ENCODE data around the gene OR8B8.
"Not testable (repeated sequence)": the region's sequence is repeated elsewhere in the genome, so short reads cannot be mapped to it uniquely, and the experiment has no call there.

OR8B8 gene

DNA sequence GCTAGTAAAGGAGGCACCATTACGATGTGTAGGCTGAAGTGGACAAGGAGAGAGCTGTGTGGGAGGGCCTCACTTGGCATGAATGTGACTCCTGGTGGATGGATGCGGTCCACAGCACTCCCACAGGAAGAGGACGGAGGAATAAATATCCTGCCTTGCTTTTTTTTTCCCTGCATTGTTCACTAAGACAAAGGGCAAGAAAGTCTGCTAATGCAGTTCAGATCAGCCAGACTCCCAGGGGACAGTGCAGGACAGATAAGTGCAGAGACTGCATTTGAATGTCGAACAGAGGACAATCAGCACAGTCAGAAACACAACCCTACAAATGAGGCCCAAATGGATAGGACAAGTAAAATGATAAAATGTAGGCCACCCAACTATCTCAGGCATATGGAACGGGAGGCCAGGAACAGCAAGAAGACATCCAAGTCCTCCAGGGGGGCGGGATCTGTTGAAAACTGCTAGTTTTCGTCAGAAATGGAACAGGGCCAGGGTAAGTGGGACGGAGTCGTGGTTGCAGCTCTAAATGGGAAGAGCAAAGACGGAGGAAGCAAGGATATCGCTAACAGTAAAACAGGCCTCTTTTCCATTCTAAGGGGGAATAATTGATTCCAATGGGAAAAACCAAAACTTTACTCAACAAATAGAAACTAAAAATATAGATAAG, 25.2 kb upstream of the OR8B8 start:
- no peak overlapping the region for H3K9ac ChIP-seq (ENCODE audit: low read length)

DNA sequence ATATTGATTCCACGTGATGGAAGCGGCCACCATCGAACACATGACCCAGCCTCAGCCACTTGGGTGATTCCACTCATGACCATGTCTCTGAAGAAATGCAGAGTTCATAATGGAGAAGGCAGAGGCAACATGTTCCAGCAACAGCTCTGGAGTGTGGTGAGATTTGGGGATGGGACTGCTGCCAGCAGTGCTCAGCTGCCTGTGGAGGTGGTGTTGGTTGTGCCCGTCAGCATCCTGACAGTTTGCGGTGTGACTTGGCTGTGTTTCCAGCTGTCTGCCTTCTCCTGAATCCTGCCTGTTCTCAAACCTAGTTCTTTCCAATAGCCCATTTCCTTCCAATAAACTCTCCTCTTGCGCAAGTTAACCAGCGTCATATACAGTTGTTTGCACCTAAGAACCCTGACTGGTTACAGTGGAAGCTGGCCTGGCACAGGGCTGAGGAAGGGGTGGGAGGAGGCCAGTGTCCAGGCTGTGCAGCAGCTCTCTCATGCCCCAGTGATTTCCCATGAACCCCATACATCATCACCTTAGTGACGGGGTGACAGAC, 22.0 kb upstream of the OR8B8 start:
- H3K4me3 ChIP-seq (ENCODE audit: low read depth in 1 of 2, low read length in 2 of 2): no peak overlapping the region
- no peak overlapping the region for H3K27ac ChIP-seq (ENCODE audit: low read depth, low read length)
- no peaks in the 10 kb centered on the region for H3K36me3 ChIP-seq (ENCODE audit: insufficient read depth, low read length)
- no peaks in the 10 kb centered on the region for H3K4me1 ChIP-seq (ENCODE audit: insufficient read depth, low read length)
- no peak overlapping the region for H3K9ac ChIP-seq (ENCODE audit: low read length)
- no peaks in the 10 kb centered on the region for H3K9me3 ChIP-seq (ENCODE audit: low read length)
- no peaks in the 10 kb centered on the region for H3K27me3 ChIP-seq (ENCODE audit: control insufficient read depth in 1 of 2, insufficient read depth in 2 of 2, low read length in 2 of 2)

More for the DNA sequence above, 25.2 kb upstream of the OR8B8 start:
- no peaks in the 10 kb centered on the region for H3K36me3 ChIP-seq (ENCODE audit: insufficient read depth, low read length)
- no peak overlapping the region for H3K4me3 ChIP-seq (ENCODE audit: low read depth in 1 of 2, low read length in 2 of 2)
- no peaks in the 10 kb centered on the region for H3K27me3 ChIP-seq (ENCODE audit: control insufficient read depth in 1 of 2, insufficient read depth in 2 of 2, low read length in 2 of 2)
- no peaks in the 10 kb centered on the region for H3K9me3 ChIP-seq (ENCODE audit: low read length)
- no peaks in the 10 kb centered on the region for H3K4me1 ChIP-seq (ENCODE audit: insufficient read depth, low read length)
- H3K27ac ChIP-seq (ENCODE audit: low read depth, low read length): no peak overlapping the region

DNA sequence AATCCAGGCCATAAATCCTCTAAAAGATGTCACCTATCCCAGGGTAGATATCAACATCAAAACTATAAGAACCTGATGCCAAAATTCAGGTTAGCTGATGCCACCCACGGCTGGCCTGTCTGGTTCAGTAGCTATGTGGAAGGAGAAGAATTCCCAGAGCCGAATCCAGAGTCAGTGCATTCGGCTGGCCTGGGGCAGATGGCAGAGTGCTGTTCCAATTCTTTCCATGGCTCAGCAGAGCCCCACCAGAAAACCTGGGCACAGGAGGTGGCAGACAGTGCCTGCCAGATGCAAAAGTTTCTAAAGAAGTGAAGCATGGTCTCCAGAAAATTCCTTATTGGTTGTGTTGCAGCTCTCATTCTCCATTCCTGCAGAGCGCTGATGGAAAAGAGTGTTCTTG, 19.9 kb upstream of the OR8B8 start:
- H3K27me3 ChIP-seq (ENCODE audit: control insufficient read depth in 1 of 2, insufficient read depth in 2 of 2, low read length in 2 of 2): no peaks in the 10 kb centered on the region
- no peak overlapping the region for H3K9ac ChIP-seq (ENCODE audit: low read length)
- no peak overlapping the region for H3K4me3 ChIP-seq (ENCODE audit: low read depth in 1 of 2, low read length in 2 of 2)
- H3K36me3 ChIP-seq (ENCODE audit: insufficient read depth, low read length): no peaks in the 10 kb centered on the region
- no peak overlapping the region for H3K27ac ChIP-seq (ENCODE audit: low read depth, low read length)
- no peaks in the 10 kb centered on the region for H3K9me3 ChIP-seq (ENCODE audit: low read length)
- H3K4me1 ChIP-seq (ENCODE audit: insufficient read depth, low read length): no peaks in the 10 kb centered on the region

DNA sequence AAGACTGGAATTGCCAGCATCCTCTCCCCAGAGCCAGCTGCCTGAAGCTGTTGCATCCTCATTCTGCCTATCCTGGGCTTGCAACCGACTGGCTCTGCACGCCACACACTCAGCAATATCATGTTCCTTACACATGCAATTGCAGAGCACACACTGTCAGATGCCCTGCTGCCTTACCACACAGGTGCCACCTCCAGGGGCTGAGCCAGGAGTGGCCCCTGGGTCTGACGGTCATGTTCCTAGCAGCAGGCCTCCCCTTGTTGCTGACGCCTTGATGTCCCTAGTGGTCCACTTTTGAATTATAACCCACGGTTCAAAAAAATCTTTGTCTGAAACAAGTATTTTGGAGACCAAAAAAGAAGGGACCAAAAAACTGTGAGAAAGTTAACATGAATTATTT, 18.5 kb upstream of the OR8B8 start:
- Histone ChIP-seq H3K36me3 (ENCODE audit: insufficient read depth, low read length) (no peaks in the 10 kb centered on the region), H3K4me1 (ENCODE audit: insufficient read depth, low read length) (no peaks in the 10 kb centered on the region), H3K9ac (ENCODE audit: low read length) (no peak overlapping the region), H3K27ac (ENCODE audit: low read depth, low read length) (no peak overlapping the region), H3K9me3 (ENCODE audit: low read length) (no peaks in the 10 kb centered on the region), H3K4me3 (ENCODE audit: low read depth in 1 of 2, low read length in 2 of 2) (no peak overlapping the region), H3K27me3 (ENCODE audit: control insufficient read depth in 1 of 2, insufficient read depth in 2 of 2, low read length in 2 of 2) (no peaks in the 10 kb centered on the region)

DNA sequence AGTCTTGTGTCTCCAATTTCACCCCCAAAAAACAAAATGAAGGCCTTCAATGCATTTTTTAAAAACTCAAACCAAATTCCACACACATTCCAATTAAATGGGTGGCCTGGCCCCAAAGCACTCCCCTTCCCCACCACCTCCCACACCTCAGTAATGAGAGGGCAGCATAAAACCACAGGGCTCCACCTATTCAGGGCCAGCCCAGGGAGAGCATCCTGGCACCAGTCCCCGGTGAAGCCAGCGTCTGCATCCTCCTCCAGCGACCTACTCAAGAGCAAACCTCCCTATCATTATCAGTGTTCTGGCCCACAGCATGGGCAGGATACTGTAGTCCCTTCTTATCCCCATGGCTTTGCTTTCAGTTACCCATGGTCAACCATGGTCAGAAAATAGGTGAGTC, 17.8 kb upstream of the OR8B8 start:
- H3K9me3 ChIP-seq (ENCODE audit: low read length): no peaks in the 10 kb centered on the region
- H3K9ac ChIP-seq (ENCODE audit: low read length): no peak overlapping the region
- no peak overlapping the region for H3K27ac ChIP-seq (ENCODE audit: low read depth, low read length)
- H3K4me3 ChIP-seq (ENCODE audit: low read depth in 1 of 2, low read length in 2 of 2): no peak overlapping the region
- H3K36me3 ChIP-seq (ENCODE audit: insufficient read depth, low read length): no peaks in the 10 kb centered on the region
- H3K27me3 ChIP-seq (ENCODE audit: control insufficient read depth in 1 of 2, insufficient read depth in 2 of 2, low read length in 2 of 2): no peaks in the 10 kb centered on the region
- H3K4me1 ChIP-seq (ENCODE audit: insufficient read depth, low read length): no peaks in the 10 kb centered on the region

DNA sequence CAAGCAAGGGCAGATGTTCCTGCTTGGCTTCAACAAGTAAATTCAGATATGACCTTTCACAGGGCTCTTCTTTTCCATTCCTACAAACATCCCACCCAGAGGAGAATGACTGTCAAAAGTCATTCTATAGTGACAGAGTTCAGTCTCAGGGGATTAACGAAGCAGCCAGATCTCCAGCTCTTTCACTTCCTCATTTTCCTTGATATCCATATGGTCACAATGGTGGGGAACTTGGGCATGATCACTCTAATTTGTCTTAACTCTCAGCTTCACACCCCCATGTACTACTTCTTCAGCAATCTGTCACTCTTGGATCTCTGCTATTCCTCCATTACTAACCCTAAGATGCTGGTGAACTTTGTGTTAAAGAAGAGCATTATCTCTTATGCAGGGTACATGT, 15.0 kb upstream of the OR8B8 start:
- H3K4me3 ChIP-seq (ENCODE audit: low read depth in 1 of 2, low read length in 2 of 2): no peak overlapping the region
- H3K27me3 ChIP-seq (ENCODE audit: control insufficient read depth in 1 of 2, insufficient read depth in 2 of 2, low read length in 2 of 2): no peaks in the 10 kb centered on the region
- no peak overlapping the region for H3K27ac ChIP-seq (ENCODE audit: low read depth, low read length)
- no peak overlapping the region for H3K9ac ChIP-seq (ENCODE audit: low read length)
- no peaks in the 10 kb centered on the region for H3K36me3 ChIP-seq (ENCODE audit: insufficient read depth, low read length)
- H3K9me3 ChIP-seq (ENCODE audit: low read length): no peaks in the 10 kb centered on the region
- no peaks in the 10 kb centered on the region for H3K4me1 ChIP-seq (ENCODE audit: insufficient read depth, low read length)

DNA sequence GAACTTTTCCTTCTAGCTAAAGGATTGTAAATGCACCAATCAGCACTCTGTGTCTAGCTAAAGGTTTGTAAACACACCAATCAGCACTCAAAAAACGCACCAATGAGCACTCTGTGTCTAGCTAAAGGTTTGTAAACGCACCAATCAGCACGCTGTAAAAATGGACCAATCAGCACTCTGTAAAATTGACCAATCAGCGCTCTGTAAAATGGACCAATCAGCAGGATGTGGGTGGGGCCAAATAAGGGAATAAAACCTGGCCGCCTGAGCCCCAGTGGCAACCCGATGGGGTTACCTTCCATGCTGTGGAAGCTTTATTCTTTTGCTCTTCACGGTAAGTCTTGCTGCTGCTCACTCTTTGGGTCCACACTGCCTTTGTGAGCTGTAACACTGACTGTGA, 13.9 kb upstream of the OR8B8 start:
- H3K4me3 ChIP-seq (ENCODE audit: low read depth in 1 of 2, low read length in 2 of 2); H3K36me3 ChIP-seq (ENCODE audit: insufficient read depth, low read length); H3K9me3 ChIP-seq (ENCODE audit: low read length); H3K27ac ChIP-seq (ENCODE audit: low read depth, low read length); H3K4me1 ChIP-seq (ENCODE audit: insufficient read depth, low read length); H3K9ac ChIP-seq (ENCODE audit: low read length); H3K27me3 ChIP-seq (ENCODE audit: control insufficient read depth in 1 of 2, insufficient read depth in 2 of 2, low read length in 2 of 2): not testable (repeated sequence)

DNA sequence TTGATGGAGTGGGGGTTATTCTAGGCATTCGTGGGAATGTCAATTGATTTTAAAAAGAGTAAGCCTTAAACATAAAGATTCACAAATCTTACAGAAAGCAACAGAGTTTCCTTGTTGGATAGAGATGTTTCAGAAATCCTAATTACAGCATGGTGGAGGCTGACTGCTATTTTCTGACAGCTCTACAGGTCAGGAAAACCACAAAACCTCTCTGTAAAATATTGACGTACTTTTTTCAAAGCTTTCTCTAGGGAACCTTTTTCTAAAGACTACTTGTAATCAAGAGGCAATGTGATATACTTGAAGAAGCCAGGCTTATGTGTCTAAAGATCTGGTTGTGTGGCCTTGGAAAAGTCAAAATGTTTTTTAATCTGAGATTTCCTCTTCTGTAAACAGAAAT, 9.1 kb upstream of the OR8B8 start:
- Histone ChIP-seq H3K36me3 (ENCODE audit: insufficient read depth, low read length) (no peaks in the 10 kb centered on the region), H3K27ac (ENCODE audit: low read depth, low read length) (no peak overlapping the region), H3K4me1 (ENCODE audit: insufficient read depth, low read length) (no peaks in the 10 kb centered on the region), H3K27me3 (ENCODE audit: control insufficient read depth in 1 of 2, insufficient read depth in 2 of 2, low read length in 2 of 2) (no peaks in the 10 kb centered on the region), H3K4me3 (ENCODE audit: low read depth in 1 of 2, low read length in 2 of 2) (no peak overlapping the region), H3K9me3 (ENCODE audit: low read length) (no peaks in the 10 kb centered on the region), H3K9ac (ENCODE audit: low read length) (no peak overlapping the region)

DNA sequence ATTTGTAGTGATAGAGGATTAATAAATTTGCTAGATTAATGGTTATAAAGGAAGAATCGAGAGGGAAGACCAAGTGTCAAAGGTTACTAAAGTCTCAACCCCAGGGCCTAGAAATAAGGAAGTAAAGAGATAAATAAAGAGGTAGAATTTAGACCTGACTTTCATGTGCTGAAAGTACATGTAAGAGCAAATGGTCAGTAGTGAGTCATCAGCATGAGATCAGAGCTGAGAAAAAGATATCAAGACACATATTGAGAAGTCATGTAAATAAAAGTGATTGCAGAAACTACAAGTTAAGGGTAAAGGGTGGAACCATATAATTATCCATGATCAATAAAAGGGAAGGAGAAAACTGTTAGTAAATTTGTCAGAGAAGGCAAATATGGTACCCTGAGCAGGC, 1.4 kb upstream of the OR8B8 start:
- Histone ChIP-seq H3K36me3 (ENCODE audit: insufficient read depth, low read length) (no peaks in the 10 kb centered on the region), H3K9me3 (ENCODE audit: low read length) (no peaks in the 10 kb centered on the region), H3K4me3 (ENCODE audit: low read depth in 1 of 2, low read length in 2 of 2) (no peak overlapping the region), H3K4me1 (ENCODE audit: insufficient read depth, low read length) (no peaks in the 10 kb centered on the region), H3K9ac (ENCODE audit: low read length) (no peak overlapping the region), H3K27me3 (ENCODE audit: control insufficient read depth in 1 of 2, insufficient read depth in 2 of 2, low read length in 2 of 2) (no peaks in the 10 kb centered on the region), H3K27ac (ENCODE audit: low read depth, low read length) (no peak overlapping the region)

DNA sequence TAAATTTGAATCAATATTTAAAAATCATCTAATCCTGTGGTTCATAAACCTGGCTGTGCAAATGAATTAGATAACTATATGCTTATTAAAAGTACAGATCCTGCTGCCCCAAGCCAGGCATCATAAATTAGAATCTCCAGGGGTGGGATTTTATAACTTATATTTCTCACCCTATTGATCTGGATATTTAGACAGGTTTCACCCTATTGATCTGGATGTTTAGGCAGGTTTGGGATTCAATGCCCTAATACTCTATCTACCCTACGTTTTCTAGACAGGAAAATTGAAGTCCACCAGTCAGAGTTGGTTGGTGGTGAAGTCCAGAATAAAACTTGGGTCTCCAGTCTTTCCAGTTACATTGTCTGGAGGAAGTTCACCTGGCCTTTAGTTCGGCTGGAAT, 2.6 kb downstream of the OR8B8 start:
- no peaks in the 10 kb centered on the region for H3K9me3 ChIP-seq (ENCODE audit: low read length)
- no peak overlapping the region for H3K27ac ChIP-seq (ENCODE audit: low read depth, low read length)
- no peaks in the 10 kb centered on the region for H3K4me1 ChIP-seq (ENCODE audit: insufficient read depth, low read length)
- H3K9ac ChIP-seq (ENCODE audit: low read length): no peak overlapping the region
- H3K27me3 ChIP-seq (ENCODE audit: control insufficient read depth in 1 of 2, insufficient read depth in 2 of 2, low read length in 2 of 2): no peaks in the 10 kb centered on the region
- H3K4me3 ChIP-seq (ENCODE audit: low read depth in 1 of 2, low read length in 2 of 2): no peak overlapping the region
- no peaks in the 10 kb centered on the region for H3K36me3 ChIP-seq (ENCODE audit: insufficient read depth, low read length)

DNA sequence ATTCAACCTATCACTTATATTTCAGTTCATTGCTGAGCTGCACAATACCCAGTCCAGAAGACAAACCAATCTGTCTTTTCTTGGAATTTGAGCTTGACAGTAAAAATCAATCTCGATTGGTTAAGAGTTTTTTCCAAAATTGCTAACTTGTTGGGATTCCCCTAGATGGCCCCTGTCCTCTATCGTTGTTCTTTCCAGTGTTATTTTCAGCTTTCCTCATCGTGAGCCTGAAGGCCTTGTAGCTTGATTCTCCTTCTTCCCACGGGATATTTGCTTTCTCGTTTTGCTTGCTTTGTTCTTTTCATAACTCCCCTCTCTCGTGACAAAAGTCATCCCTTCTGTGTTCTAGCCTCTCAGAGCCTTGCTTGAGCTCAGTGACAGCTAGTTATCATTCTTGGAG, 3.1 kb downstream of the OR8B8 start:
- Histone ChIP-seq H3K9me3 (ENCODE audit: low read length) (no peaks in the 10 kb centered on the region), H3K27ac (ENCODE audit: low read depth, low read length) (no peak overlapping the region), H3K36me3 (ENCODE audit: insufficient read depth, low read length) (no peaks in the 10 kb centered on the region), H3K27me3 (ENCODE audit: control insufficient read depth in 1 of 2, insufficient read depth in 2 of 2, low read length in 2 of 2) (no peaks in the 10 kb centered on the region), H3K9ac (ENCODE audit: low read length) (no peak overlapping the region), H3K4me3 (ENCODE audit: low read depth in 1 of 2, low read length in 2 of 2) (no peak overlapping the region), H3K4me1 (ENCODE audit: insufficient read depth, low read length) (no peaks in the 10 kb centered on the region)

DNA sequence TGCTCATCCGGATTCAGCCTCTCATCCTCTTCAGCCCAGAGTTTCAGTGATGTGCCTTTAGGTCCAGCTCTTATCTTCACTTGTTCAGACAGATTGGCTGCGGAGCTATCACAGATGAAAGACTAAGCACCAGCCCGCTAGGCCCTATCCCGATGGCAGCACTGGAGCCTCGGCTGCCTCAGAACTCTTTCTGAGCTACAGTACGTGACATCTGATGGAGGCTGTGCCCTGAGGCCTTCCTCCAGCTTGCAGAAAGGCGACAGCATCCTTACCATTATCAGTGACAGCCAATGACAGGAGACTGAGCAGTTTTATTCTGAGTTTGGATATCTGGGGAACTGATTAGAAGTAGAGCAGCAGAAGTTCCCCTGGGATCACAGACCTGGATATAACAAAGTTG, 4.0 kb downstream of the OR8B8 start:
- Histone ChIP-seq H3K36me3 (ENCODE audit: insufficient read depth, low read length) (no peaks in the 10 kb centered on the region), H3K9ac (ENCODE audit: low read length) (no peak overlapping the region), H3K4me1 (ENCODE audit: insufficient read depth, low read length) (no peaks in the 10 kb centered on the region), H3K27me3 (ENCODE audit: control insufficient read depth in 1 of 2, insufficient read depth in 2 of 2, low read length in 2 of 2) (no peaks in the 10 kb centered on the region), H3K27ac (ENCODE audit: low read depth, low read length) (no peak overlapping the region), H3K9me3 (ENCODE audit: low read length) (no peaks in the 10 kb centered on the region), H3K4me3 (ENCODE audit: low read depth in 1 of 2, low read length in 2 of 2) (no peak overlapping the region)

Data from muscle layer of colon (tissue), 2 donors.